DMS114 treated with DMSO at 0.1 percent for 48 hours (cell line): ENCODE results near the gene PPCDC.
"Not testable (repeated sequence)": the region's sequence is repeated elsewhere in the genome, so short reads cannot be mapped to it uniquely, and the experiment has no call there.

Experiments used
- DNase-seq: peaks from one replicate; lab custom pipeline; 2025; ENCODE audit not compliant: unreplicated experiment; lab: John Stamatoyannopoulos, UW

Gene PPCDC

DNA sequence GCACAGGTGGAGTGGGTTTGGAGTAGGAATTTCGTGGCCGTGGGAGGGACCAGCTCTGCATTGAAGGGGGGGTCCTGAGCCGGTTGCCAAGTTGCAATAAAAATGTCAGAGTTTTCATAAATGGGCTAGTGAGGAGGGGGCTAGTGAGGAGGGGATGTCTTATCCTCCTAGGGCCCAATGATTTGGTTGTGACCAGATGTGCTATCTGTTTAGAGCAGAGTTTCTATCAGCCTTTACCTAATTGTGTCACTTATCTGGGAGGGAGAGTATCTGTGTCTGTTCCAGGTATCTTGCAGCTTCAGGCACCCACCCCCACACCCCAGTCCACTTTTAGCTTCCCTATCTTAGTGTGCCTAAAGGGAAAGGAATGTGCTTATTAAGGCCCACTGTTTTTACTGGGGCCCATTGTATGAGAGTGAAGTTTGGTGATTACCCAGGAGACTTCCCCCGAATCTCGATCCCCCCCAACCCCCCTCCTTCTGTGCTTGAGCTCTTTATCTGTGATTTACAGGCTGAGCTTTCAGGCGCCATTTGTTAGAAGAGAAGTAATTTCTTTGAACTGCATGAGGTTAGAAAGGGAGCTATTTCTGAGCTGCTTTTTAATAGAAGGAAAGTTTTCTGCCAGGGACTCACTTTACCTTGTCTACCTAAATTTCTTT lies 42.6 kb downstream of the PPCDC start:
- no peak for DNase-seq

- DNase-seq: no peak
Measured at GRCh38 chr15:75067123-75067830, 43.9 kb downstream of the PPCDC start.

DNA sequence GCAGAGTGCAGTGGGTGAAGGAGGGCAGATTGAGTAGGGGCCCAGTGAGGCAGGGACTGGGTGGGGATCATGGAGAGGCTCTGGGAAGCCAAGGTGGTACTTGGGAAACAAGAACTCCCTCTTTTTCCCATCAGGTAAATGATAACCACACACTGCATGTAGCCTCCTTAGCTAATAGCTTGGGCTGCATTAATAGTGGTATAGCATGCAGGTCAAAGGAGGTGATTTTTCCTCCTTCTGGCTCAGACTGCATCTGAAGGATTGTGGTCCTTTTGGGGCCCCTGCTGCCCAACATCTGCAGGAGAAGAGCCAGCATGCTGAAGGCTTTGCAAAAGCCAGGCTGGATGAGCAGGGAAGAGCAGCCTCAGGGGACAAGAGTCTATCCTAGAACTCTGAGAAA lies 45.4 kb downstream of the PPCDC start:
- no peak for DNase-seq

GRCh38 chr15:75069301-75069925 lies 46.0 kb downstream of the PPCDC start:
- DNase-seq: no peak

GRCh38 chr15:75070674-75071073 lies 47.3 kb downstream of the PPCDC start:
- no peak for DNase-seq

- no peak for DNase-seq
Measured at GRCh38 chr15:75073197-75073596, 49.8 kb downstream of the PPCDC start.

DNA sequence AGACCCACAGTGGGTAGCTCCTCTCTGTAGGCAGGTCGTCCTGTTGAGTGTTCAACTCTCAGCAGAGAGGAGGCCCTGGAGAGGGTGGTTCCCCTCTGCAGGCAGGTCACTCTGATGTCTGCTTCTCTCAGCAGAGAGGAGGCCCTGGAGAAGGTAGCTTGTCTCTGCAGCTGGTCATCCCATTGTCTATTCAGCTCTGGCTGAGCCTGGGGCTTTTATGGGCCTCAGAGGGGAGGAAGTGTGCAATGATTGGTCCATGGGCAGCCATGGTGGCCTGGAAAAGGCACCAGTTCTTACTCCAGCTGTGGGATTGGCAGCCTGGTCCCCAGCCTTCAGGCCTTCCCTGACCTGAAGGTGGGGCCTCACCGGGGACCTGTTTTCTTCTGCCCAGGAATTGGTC lies 52.9 kb downstream of the PPCDC start:
- DNase-seq: no peak

DNA sequence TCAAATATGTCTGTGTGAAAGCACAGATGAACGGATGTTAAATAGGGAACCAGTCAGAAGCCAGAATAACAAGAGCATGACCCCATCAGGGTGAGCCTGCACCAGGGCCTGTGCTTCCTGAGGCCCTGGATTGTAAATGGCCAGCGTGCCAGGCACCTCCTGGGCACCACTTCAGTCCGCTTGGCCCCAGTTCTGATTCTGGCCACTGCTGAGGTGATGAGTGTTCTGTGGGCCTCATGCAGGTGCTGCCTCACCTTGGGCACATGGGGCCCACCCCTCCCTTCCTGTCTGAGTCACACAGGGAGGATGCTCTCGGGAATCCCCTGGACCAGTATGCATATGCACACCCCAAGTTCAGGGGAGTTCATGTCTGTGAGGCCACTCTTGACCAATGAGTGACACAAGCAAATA lies 54.2 kb downstream of the PPCDC start:
- DNase-seq: not testable (repeated sequence)

- no peak for DNase-seq
Measured at GRCh38 chr15:75081150-75081549, 57.8 kb downstream of the PPCDC start.

DNA sequence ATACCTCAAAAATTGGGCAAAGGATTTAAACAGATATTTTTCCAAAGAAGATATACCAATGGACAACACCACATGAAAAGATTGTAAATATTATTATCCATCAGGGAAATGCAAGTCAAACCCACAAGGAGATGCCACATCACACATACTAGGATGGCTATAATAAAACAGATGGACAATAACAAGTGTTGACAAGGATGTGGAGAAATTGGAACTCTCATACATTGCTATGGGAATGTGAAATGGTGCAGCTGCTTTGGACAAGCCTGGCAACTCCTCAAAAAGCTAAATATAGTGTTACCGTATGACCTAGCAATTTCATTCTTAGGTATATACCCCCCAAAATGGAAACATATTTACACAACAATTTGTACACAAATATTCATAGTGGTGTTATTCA lies 59.3 kb downstream of the PPCDC start:
- DNase-seq: no peak

DNA sequence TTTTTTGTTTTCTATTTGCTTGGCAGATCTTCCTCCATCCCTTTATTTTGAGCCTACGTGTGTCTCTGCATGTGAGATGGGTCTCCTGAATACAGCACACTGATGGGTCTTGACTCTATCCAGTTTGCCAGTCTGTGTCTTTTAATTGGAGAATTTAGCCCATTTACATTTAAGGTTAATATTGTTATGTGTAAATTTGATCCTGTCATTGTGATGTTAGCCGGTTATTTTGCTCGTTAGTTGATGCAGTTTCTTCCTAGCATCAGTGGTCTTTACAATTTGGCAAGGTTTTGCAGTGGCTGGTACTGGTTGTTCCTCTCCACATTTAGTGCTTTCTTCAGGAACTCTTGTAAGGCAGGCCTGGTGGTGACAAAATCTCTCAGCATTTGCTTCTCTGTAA lies 62.3 kb downstream of the PPCDC start:
- not testable (repeated sequence) for DNase-seq

- no peak for DNase-seq
Measured at GRCh38 chr15:75089456-75090387, 66.3 kb downstream of the PPCDC start.

DNA sequence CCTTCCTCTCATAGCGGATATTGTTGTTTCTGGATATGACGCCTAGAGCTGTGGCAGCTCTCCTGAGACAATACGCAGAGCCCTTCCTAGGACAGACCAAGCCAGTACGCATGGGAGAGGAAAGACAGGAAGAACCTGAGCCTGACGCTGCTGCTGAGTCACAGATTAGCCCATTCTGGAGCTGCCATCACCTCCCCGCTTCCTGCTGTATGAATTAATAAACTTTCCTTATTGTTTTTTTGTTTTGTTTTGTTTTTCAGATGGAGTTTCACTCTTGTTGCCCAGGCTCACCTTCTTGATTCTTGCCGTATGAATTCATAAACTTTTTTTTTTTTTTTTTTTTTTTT lies 67.0 kb downstream of the PPCDC start:
- no peak for DNase-seq

GRCh38 chr15:75091814-75092213 lies 68.4 kb downstream of the PPCDC start:
- no peak for DNase-seq

GRCh38 chr15:75094961-75095478 lies 71.6 kb downstream of the PPCDC start:
- DNase-seq: not testable (repeated sequence)

- DNase-seq: no peak
Measured at GRCh38 chr15:75095594-75095993, 72.2 kb downstream of the PPCDC start.

GRCh38 chr15:75097939-75098338 lies 74.5 kb downstream of the PPCDC start:
- DNase-seq: no peak

DNA sequence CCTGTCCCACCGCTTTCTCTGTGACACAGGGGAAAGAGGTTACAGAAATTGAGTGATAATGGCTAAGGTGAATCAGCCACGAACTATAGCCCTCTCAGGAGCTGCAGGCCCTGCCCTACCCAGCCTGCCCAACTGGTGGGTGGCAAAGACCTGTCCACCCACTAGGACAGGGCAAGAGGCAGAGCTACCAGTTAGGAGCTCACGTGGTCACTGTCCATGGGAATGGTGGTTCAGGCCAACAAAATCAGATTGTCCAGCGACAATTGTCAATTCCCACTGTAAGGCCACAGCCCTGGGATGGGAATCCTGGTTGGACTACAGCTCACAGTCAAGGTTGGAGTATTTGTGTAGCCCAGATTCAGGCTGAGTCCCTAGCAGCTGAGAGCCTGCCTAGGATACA lies 75.0 kb downstream of the PPCDC start:
- no peak for DNase-seq
